Neural progenitor cell (in vitro differentiated cells): ENCODE data around the gene MYB. TPM values are rescaled to one million over a fixed set of nuclear protein-coding genes. Genes with fewer than 3 reads are reported as not detected.
A peak's percentile ranks its signal among the peaks of the same experiment; 100 is the strongest.

Experiments
- DNase-seq: peaks from one replicate; pipeline ENCODE4 v3.0.0-alpha.2; 2016; ENCODE audit warnings: low spot score
- H2AFZ ChIP-seq: fragments of 200-600 bp; sonication (generic); replicated peaks from 2 replicates; pipeline ENCODE4 v1.6.1; 2016; ENCODE audit warnings: antibody characterized with exemption
- H3F3A ChIP-seq: fragments of 200-600 bp; sonication (generic); 2 replicates; pipeline ENCODE4 v1.6.1; 2016; ENCODE audit warnings: antibody characterized with exemption, low read depth
- H3K27ac ChIP-seq: fragments of 200-600 bp; sonication (generic); 2 replicates; pipeline ENCODE4 v1.5.1; 2016; ENCODE audit warnings: mild to moderate bottlenecking
- H3K27me3 ChIP-seq: fragments of 200-600 bp; sonication (generic); 2 replicates; pipeline ENCODE4 v1.6.1; 2016; ENCODE audit warnings: mild to moderate bottlenecking, moderate library complexity
- H3K36me3 ChIP-seq: fragments of 200-600 bp; sonication (generic); 2 replicates; pipeline ENCODE4 v1.5.1; 2016
- H3K4me1 ChIP-seq: fragments of 200-600 bp; sonication (generic); 2 replicates; pipeline ENCODE4 v1.6.1; 2016; ENCODE audit warnings: mixed run types
- H3K4me2 ChIP-seq: fragments of 200-600 bp; sonication (generic); 2 replicates; pipeline ENCODE4 v1.6.1; 2016
- H3K4me3 ChIP-seq: fragments of 200-600 bp; sonication (generic); 2 replicates; pipeline ENCODE4 v1.5.1; 2016
- H3K79me2 ChIP-seq: fragments of 200-600 bp; sonication (generic); 2 replicates; pipeline ENCODE4 v1.6.1; 2016; ENCODE audit warnings: low read depth
- H3K9ac ChIP-seq: fragments of 200-600 bp; sonication (generic); 2 replicates; pipeline ENCODE4 v1.6.1; 2016
- H3K9me3 ChIP-seq: fragments of 200-600 bp; sonication (generic); 2 replicates; pipeline ENCODE4 v1.5.1; 2016; ENCODE audit warnings: low read depth
- H4K20me1 ChIP-seq: fragments of 200-600 bp; sonication (generic); 2 replicates; pipeline ENCODE4 v1.6.1; 2016; ENCODE audit warnings: low read depth
- H3K27ac Mint-ChIP-seq: 3 replicates; pipeline ENCODE4 v1.8.0; 2021; ENCODE audit warnings: mixed read lengths
- H3K27me3 Mint-ChIP-seq: 2 replicates; pipeline ENCODE4 v1.8.0; 2022; ENCODE audit warnings: low read depth, mild to moderate bottlenecking, inconsistent platforms, moderate library complexity, mixed read lengths; ENCODE audit not compliant: insufficient read depth
- H3K36me3 Mint-ChIP-seq: 3 replicates; pipeline ENCODE4 v1.8.0; 2021; ENCODE audit warnings: mixed read lengths
- H3K4me1 Mint-ChIP-seq: 3 replicates; pipeline ENCODE4 v1.8.0; 2021; ENCODE audit warnings: mixed read lengths
- H3K4me3 Mint-ChIP-seq: 3 replicates; pipeline ENCODE4 v1.8.0; 2021; ENCODE audit warnings: mild to moderate bottlenecking, moderate library complexity, mixed read lengths
- H3K9me3 Mint-ChIP-seq: 3 replicates; pipeline ENCODE4 v1.8.0; 2020; ENCODE audit warnings: mixed read lengths
- CTCF ChIP-seq: fragments of 200-600 bp; sonication (generic); IDR thresholded peaks from 2 replicates; pipeline ENCODE4 v1.5.1; 2017; ENCODE audit warnings: antibody characterized with exemption, mild to moderate bottlenecking
- EZH2 ChIP-seq: fragments of 200-600 bp; sonication (generic); IDR thresholded peaks from 2 replicates; pipeline ENCODE4 v1.6.1; 2017; ENCODE audit warnings: antibody characterized with exemption, mild to moderate bottlenecking, moderate library complexity
- EZH2phosphoT487 ChIP-seq: fragments of 200-600 bp; sonication (generic); IDR thresholded peaks from 2 replicates; pipeline ENCODE4 v1.6.1; 2017; ENCODE audit warnings: antibody characterized with exemption
- total RNA-seq: library from RNA; depleted of rRNA; stranded (reverse); fragments of >200 nt; gene quantifications from 2 replicates; pipeline ENCODE4 v1.2.3, GENCODE V29; 2015; ENCODE audit warnings: low replicate concordance

MYB gene
- total RNA-seq, 1 donor from 2014 or later, result 3.0 TPM

DNA sequence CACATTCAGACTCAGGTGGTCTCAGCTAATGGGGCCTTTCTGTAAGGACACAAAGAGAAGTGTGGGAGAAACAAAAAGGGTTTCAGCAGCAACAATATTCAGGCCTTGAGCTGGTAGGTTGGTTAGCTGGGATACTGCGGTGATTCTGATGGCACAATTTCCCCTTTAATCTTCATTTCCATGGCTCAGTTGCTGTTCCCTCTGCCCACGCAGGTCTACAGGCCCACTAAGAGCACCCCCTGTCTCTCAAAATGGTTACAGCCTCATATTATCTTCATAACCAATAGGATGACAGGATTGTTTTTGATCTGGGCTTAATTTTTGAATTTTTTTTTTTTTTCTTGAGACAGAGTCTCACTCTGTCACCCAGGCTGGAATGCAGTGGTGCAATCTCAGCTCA, 48.9 kb downstream of the MYB start:
- Mint-ChIP-seq H3K27ac (no peak overlapping the region), H3K36me3 (no peaks in the 10 kb centered on the region), H3K4me3 (no peak overlapping the region), H3K4me1 (no peaks in the 10 kb centered on the region), H3K9me3 (peaks cover 2% of the 10 kb centered on the region), H3K27me3 (peaks cover 4% of the 10 kb centered on the region)
- Histone ChIP-seq H3K79me2 (no peaks in the 10 kb centered on the region), H3K9me3 (no peaks in the 10 kb centered on the region), H3K4me1 (peaks cover 9% of the 10 kb centered on the region), H3F3A (no peaks in the 10 kb centered on the region), H3K27me3 (no peaks in the 10 kb centered on the region), H3K4me2 (no peak overlapping the region), H3K9ac (no peak overlapping the region), H4K20me1 (no peaks in the 10 kb centered on the region), H3K27ac (no peak overlapping the region), H2AFZ (no peak overlapping the region), H3K4me3 (no peak overlapping the region), H3K36me3 (no peaks in the 10 kb centered on the region)
- TF ChIP-seq EZH2 (no peak), EZH2phosphoT487 (no peak), CTCF (no peak)
- DNase-seq, result no peak

DNA sequence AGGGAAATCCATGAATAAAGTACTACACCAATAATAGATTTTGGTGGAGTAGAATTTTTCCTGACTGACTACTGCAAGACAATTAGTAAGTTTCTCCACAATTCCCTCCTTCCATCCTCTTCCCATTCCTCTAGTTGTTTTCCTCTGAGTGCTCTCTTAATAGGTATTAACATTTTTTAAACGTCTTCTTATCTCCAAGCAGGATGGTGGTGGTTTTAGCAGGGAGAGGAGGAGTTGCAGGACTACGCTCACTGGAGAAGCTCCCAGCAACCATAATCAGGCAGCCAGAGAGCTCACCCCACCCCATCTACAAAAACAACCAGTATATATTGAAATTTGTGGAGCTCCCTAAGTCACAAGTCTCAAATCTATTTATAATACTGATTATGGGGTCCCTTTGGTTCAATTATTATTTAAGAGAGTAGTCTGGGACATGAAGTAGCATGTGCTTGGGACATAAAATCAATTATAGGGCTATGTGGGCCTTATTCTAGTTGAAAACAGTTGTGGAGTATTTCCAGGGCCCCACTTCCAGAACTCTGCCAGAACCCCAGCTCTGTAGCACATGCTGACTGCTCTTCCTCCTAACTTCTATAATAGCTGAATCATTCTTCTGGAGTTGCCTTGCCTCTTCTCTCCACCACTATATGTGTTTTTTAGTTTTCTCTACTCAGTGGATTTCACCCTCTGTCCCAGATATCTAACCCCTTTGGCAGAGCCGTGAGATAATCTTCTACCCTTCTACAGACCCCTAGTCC, 49.8 kb downstream of the MYB start:
- Mint-ChIP-seq H3K4me1 (peaks cover 3% of the 10 kb centered on the region), H3K9me3 (peaks cover 2% of the 10 kb centered on the region), H3K36me3 (no peaks in the 10 kb centered on the region), H3K27me3 (peaks cover 4% of the 10 kb centered on the region), H3K27ac (no peak overlapping the region), H3K4me3 (no peak overlapping the region)
- no peak for DNase-seq
- H3K36me3 ChIP-seq, result no peaks in the 10 kb centered on the region
- H3K9me3 ChIP-seq, result no peaks in the 10 kb centered on the region
- H4K20me1 ChIP-seq, result no peaks in the 10 kb centered on the region
- no peak overlapping the region for H3K4me2 ChIP-seq
- H3K79me2 ChIP-seq, result no peaks in the 10 kb centered on the region
- no peaks in the 10 kb centered on the region for H3K27me3 ChIP-seq
- no peak overlapping the region for H3K9ac ChIP-seq
- no peak for TF ChIP-seq EZH2phosphoT487
- H3K4me3 ChIP-seq, result no peak overlapping the region
- H3K4me1 ChIP-seq, result peaks cover under 1% of the 10 kb centered on the region
- no peaks in the 10 kb centered on the region for H3F3A ChIP-seq
- H3K27ac ChIP-seq, result no peak overlapping the region
- peak overlapping the region; percentile 13 for H2AFZ ChIP-seq

GRCh38 chr6:135231469-135231844, 50.3 kb downstream of the MYB start:
- Histone ChIP-seq H3K4me2 (no peak overlapping the region), H3K36me3 (no peaks in the 10 kb centered on the region)

More at GRCh38 chr6:135231469-135231844, 50.3 kb downstream of the MYB start:
- Histone ChIP-seq H3K9ac (no peak overlapping the region), H3K4me1 (no peaks in the 10 kb centered on the region), H3K9me3 (no peaks in the 10 kb centered on the region), H4K20me1 (no peaks in the 10 kb centered on the region), H3K27ac (no peak overlapping the region), H3F3A (no peaks in the 10 kb centered on the region), H3K4me3 (no peak overlapping the region), H2AFZ (peak overlapping the region; percentile 13), H3K27me3 (no peaks in the 10 kb centered on the region), H3K79me2 (no peaks in the 10 kb centered on the region)
- peaks cover 2% of the 10 kb centered on the region for H3K9me3 Mint-ChIP-seq
- no peak for TF ChIP-seq EZH2
- no peak for TF ChIP-seq CTCF
- no peak for TF ChIP-seq EZH2phosphoT487
- peaks cover 4% of the 10 kb centered on the region for H3K27me3 Mint-ChIP-seq
- H3K4me1 Mint-ChIP-seq, result peaks cover 3% of the 10 kb centered on the region
- H3K4me3 Mint-ChIP-seq, result no peak overlapping the region
- H3K36me3 Mint-ChIP-seq, result no peaks in the 10 kb centered on the region
- no peak for DNase-seq
- H3K27ac Mint-ChIP-seq, result no peak overlapping the region
